ENCODE measurements around the gene DMXL2.

The DMXL2 gene

GRCh38 chr15:51629612-51630011 lies 7.0 kb upstream of the DMXL2 start:
- no peak for TF ChIP-seq CTCF (IDR thresholded peaks at IDR 0.05; ENCODE audit: low read depth, low read length)
- no peak overlapping the region for H3K4me3 ChIP-seq (ENCODE audit: low read depth, low read length)

GRCh38 chr15:51625236-51625635 lies 2.7 kb upstream of the DMXL2 start:
- TF ChIP-seq CTCF (IDR thresholded peaks at IDR 0.05; ENCODE audit: low read depth, low read length), result no peak
- H3K4me3 ChIP-seq (ENCODE audit: low read depth, low read length), result no peak overlapping the region

GRCh38 chr15:51624022-51624421 lies 1.5 kb upstream of the DMXL2 start:
- H3K4me3 ChIP-seq (ENCODE audit: low read depth, low read length), result no peak overlapping the region
- no peak for TF ChIP-seq CTCF (IDR thresholded peaks at IDR 0.05; ENCODE audit: low read depth, low read length)

GRCh38 chr15:51623386-51623938 lies 891 bp upstream of the DMXL2 start:
- no peak for TF ChIP-seq CTCF (IDR thresholded peaks at IDR 0.05; ENCODE audit: low read depth, low read length)
- H3K4me3 ChIP-seq (ENCODE audit: low read depth, low read length), result peak overlapping the region; percentile 88

GRCh38 chr15:51621936-51622603 lies 501 bp downstream of the DMXL2 start:
- H3K4me3 ChIP-seq (ENCODE audit: low read depth, low read length), result peak overlapping the region; percentile 88
- TF ChIP-seq CTCF (IDR thresholded peaks at IDR 0.05; ENCODE audit: low read depth, low read length), result peak; percentile 6; the same call in 1 of the 2 replicates

GRCh38 chr15:51621155-51621765 lies 1.3 kb downstream of the DMXL2 start:
- peak overlapping the region; percentile 88 for H3K4me3 ChIP-seq (ENCODE audit: low read depth, low read length)
- no peak for TF ChIP-seq CTCF (IDR thresholded peaks at IDR 0.05; ENCODE audit: low read depth, low read length)

- H3K4me3 ChIP-seq (ENCODE audit: low read depth, low read length), result peak overlapping the region; percentile 88
- TF ChIP-seq CTCF (IDR thresholded peaks at IDR 0.05; ENCODE audit: low read depth, low read length), result no peak
These were observed 1.9 kb downstream of the DMXL2 start for GRCh38 chr15:51620641-51621040.

All from WI38 (cell line).